ENCODE results near the gene FAM107A.

- TF ChIP-seq EZH2 (IDR thresholded peaks at IDR 0.05; ENCODE audit: borderline replicate concordance, low read length) (no peak), CTCF (IDR thresholded peaks at IDR 0.05; ENCODE audit: low read length) (no peak)
Observed at GRCh38 chr3:58551636-58552180, 25.5 kb downstream of the FAM107A start.

All from OCI-LY1 (cell line).